GM21825 (cell line): ENCODE data around the gene SPATA32.

Experiments used
- ATAC-seq: cut with Tn5 transposase; IDR thresholded peaks from one replicate; pipeline ENCODE4 v1.9.1; 2021; ENCODE audit warnings: mild to moderate bottlenecking, moderate library complexity; ENCODE audit not compliant: unreplicated experiment

The SPATA32 gene

GRCh38 chr17:45247429-45248131, 14.3 kb downstream of the SPATA32 start:
- ATAC-seq = peak; percentile 68

- ATAC-seq = no peak
Observed at GRCh38 chr17:45246861-45247428, 14.9 kb downstream of the SPATA32 start.

GRCh38 chr17:45246338-45246737, 15.6 kb downstream of the SPATA32 start:
- no peak for ATAC-seq

- ATAC-seq = no peak
Observed at GRCh38 chr17:45244725-45245656, 16.9 kb downstream of the SPATA32 start.

GRCh38 chr17:45243750-45244149, 18.1 kb downstream of the SPATA32 start:
- ATAC-seq = no peak

- no peak for ATAC-seq
Observed at GRCh38 chr17:45242029-45242414, 19.9 kb downstream of the SPATA32 start.

GRCh38 chr17:45241328-45242028, 20.4 kb downstream of the SPATA32 start:
- ATAC-seq = no peak

- ATAC-seq = no peak
Observed at GRCh38 chr17:45240905-45241327, 21.0 kb downstream of the SPATA32 start.

GRCh38 chr17:45238155-45238774, 23.6 kb downstream of the SPATA32 start:
- no peak for ATAC-seq

GRCh38 chr17:45237686-45238085, 24.2 kb downstream of the SPATA32 start:
- ATAC-seq = no peak

- no peak for ATAC-seq
Observed at GRCh38 chr17:45236282-45236606, 25.6 kb downstream of the SPATA32 start.

- no peak for ATAC-seq
Observed at GRCh38 chr17:45235416-45236281, 26.2 kb downstream of the SPATA32 start.

- no peak for ATAC-seq
Observed at GRCh38 chr17:45234641-45235415, 27.1 kb downstream of the SPATA32 start.

GRCh38 chr17:45233423-45233924, 28.4 kb downstream of the SPATA32 start:
- ATAC-seq = no peak

GRCh38 chr17:45232514-45233422, 29.1 kb downstream of the SPATA32 start:
- ATAC-seq = no peak

- no peak for ATAC-seq
Observed at GRCh38 chr17:45231481-45232116, 30.3 kb downstream of the SPATA32 start.

GRCh38 chr17:45230787-45231480, 31.0 kb downstream of the SPATA32 start:
- ATAC-seq = no peak
